AG04449 (cell line): ENCODE measurements around the gene NELFE.

Experiments
- CTCF ChIA-PET: fragments of 350-600 bp; formaldehyde crosslinking; extraction: SDS; loops from one replicate; lab custom pipeline; 2021; ENCODE audit warnings: antibody characterized with exemption; lab: Yijun Ruan, JAX
- POLR2A ChIA-PET: fragments of 400-600, 350-600 bp; formaldehyde crosslinking; extraction: SDS; loops from one replicate; lab custom pipeline; 2020; ENCODE audit warnings: antibody characterized with exemption, inconsistent platforms; lab: Yijun Ruan, JAX
- DNase-seq: peaks from one replicate; pipeline ENCODE4 v3.0.0-alpha.2; 2010; ENCODE audit warnings: low read depth, low spot score
- H3K4me3 ChIP-seq: 2 replicates; pipeline ENCODE4 v1.5.1; 2011; ENCODE audit warnings: low read depth, mild to moderate bottlenecking, control low read depth, low read length
- CTCF ChIP-seq: IDR thresholded peaks from one replicate; pipeline ENCODE4 v1.5.1; 2011; ENCODE audit warnings: mild to moderate bottlenecking, moderate library complexity, low read length, control low read depth, inconsistent platforms; ENCODE audit not compliant: insufficient read depth; ENCODE audit errors: missing control alignments

Gene NELFE

GRCh38 chr6:31971993-31972708 is 13.4 kb upstream of the NELFE start, which contains the start of gene DXO:
Gene DXO, minus strand, starts transcription at chr6:31972138. Its CDS starts 463 bp downstream, at chr6:31971675.
- ChIA-PET POLR2A (interaction anchor here (0.8 to 2.1 kb wide), 11 partner anchors 10 to 225 kb away, joined by 3 to 16 read pairs (median 4); partner anchors contain the start of genes ATF6B, EGFL8, EHMT2 and NELFE), CTCF (interaction anchor here (0.7 to 1.8 kb wide), 4 partner anchors 9 to 77 kb away, joined by 3 to 9 read pairs (median 4); partner anchors contain the start of genes NELFE and SKIC2)
- peak within 1 kb of the TSS; percentile 98 for H3K4me3 ChIP-seq
- TF ChIP-seq CTCF, result no peak
- peak; percentile 91 for DNase-seq

- ChIA-PET CTCF (interaction anchor here (0.7 to 1.8 kb wide), 4 partner anchors 8 to 77 kb away, joined by 3 to 9 read pairs (median 4); partner anchors contain the start of genes NELFE and SKIC2), POLR2A (interaction anchor here (0.8 to 2.1 kb wide), 10 partner anchors 10 to 218 kb away, joined by 3 to 16 read pairs (median 4); partner anchors contain the start of genes ATF6B, EGFL8, EHMT2 and NELFE)
- no peak for DNase-seq
- TF ChIP-seq CTCF, result no peak
- peak overlapping the region; percentile 98 for H3K4me3 ChIP-seq
Observed at GRCh38 chr6:31971279-31971992, 12.7 kb upstream of the NELFE start.

- POLR2A ChIA-PET, result interaction anchor here (1.8 to 2.1 kb wide), 3 partner anchors 9 to 158 kb away, joined by 5 to 16 read pairs (median 5); partner anchors contain the start of genes ATF6B, NELFE and SKIC2
- CTCF ChIA-PET, result interaction anchor here (0.8 to 2.3 kb wide), 6 partner anchors 7 to 225 kb away, joined by 3 to 15 read pairs (median 6); partner anchors contain the start of genes NELFE and SKIC2
- H3K4me3 ChIP-seq, result peak overlapping the region; percentile 98
- no peak for TF ChIP-seq CTCF
- no peak for DNase-seq
Observed at GRCh38 chr6:31970604-31971271, 12.0 kb upstream of the NELFE start.

GRCh38 chr6:31969712-31970603 is 11.2 kb upstream of the NELFE start:
- peak overlapping the region; percentile 98 for H3K4me3 ChIP-seq
- ChIA-PET CTCF (interaction anchor here (0.8 to 2.3 kb wide), 4 partner anchors 10 to 225 kb away, joined by 3 to 15 read pairs (median 6); partner anchors contain the start of gene SKIC2), POLR2A (interaction anchor here (1.0 kb wide), 1 partner anchor 107 kb away, joined by 3 read pairs; no protein-coding TSS in a partner anchor)
- no peak for TF ChIP-seq CTCF
- DNase-seq, result no peak
